Neural cell (in vitro differentiated cells): ENCODE measurements around the gene SNTG2. TPM values are rescaled to one million over a fixed set of nuclear protein-coding genes. Genes with fewer than 3 reads are reported as not detected.

Source experiments
- H2AFZ ChIP-seq: fragments of 200-600, 300-800 bp; sonication (generic), shearing (Covaris generic); 2 replicates; pipeline ENCODE4 v1.6.0; 2014; ENCODE audit warnings: low read depth, mild to moderate bottlenecking, antibody characterized with exemption, low read length, moderate library complexity
- H3F3A ChIP-seq: fragments of 200-600 bp; shearing (Covaris generic); 2 replicates; pipeline ENCODE4 v1.6.1; 2016; ENCODE audit warnings: mild to moderate bottlenecking, moderate library complexity, mixed read lengths, antibody characterized with exemption, low read length; ENCODE audit not compliant: insufficient read depth, poor library complexity, severe bottlenecking
- H3K27ac ChIP-seq: fragments of 200-600, 300-800 bp; sonication (generic), shearing (Covaris generic); 2 replicates; pipeline ENCODE4 v1.5.1; 2014; ENCODE audit warnings: mild to moderate bottlenecking, low read length, moderate library complexity
- H3K27me3 ChIP-seq: fragments of 300-800, 200-600 bp; sonication (generic), shearing (Covaris generic); 2 replicates; pipeline ENCODE4 v1.6.0; 2014; ENCODE audit warnings: mild to moderate bottlenecking, low read depth, low read length, moderate library complexity; ENCODE audit not compliant: insufficient read depth
- H3K36me3 ChIP-seq: fragments of 300-800, 200-600 bp; sonication (generic), shearing (Covaris generic); 2 replicates; pipeline ENCODE4 v1.5.1; 2014; ENCODE audit warnings: mild to moderate bottlenecking, antibody characterized with exemption, low read length, moderate library complexity; ENCODE audit not compliant: insufficient read depth
- H3K4me2 ChIP-seq: fragments of 300-800, 200-600 bp; sonication (generic), shearing (Covaris generic); 2 replicates; pipeline ENCODE4 v1.6.0; 2014; ENCODE audit warnings: mild to moderate bottlenecking, low read length
- H3K4me3 ChIP-seq: fragments of 300-800, 200-600 bp; sonication (generic), shearing (Covaris generic); 2 replicates; pipeline ENCODE4 v1.5.1; 2014; ENCODE audit warnings: mild to moderate bottlenecking, low read length, moderate library complexity
- H3K79me2 ChIP-seq: fragments of 200-600 bp; shearing (Covaris generic); replicated peaks from 2 replicates; pipeline ENCODE4 v1.6.0; 2014; ENCODE audit warnings: mild to moderate bottlenecking, low read length, moderate library complexity; ENCODE audit not compliant: insufficient read depth
- H3K9ac ChIP-seq: fragments of 300-800, 200-600 bp; sonication (generic), shearing (Covaris generic); 2 replicates; pipeline ENCODE4 v1.6.1; 2016; ENCODE audit warnings: mild to moderate bottlenecking, low read length, mixed read lengths
- H3K9me2 ChIP-seq: fragments of 200-600 bp; shearing (Covaris generic); 2 replicates; pipeline ENCODE4 v1.6.1; 2016; ENCODE audit warnings: mild to moderate bottlenecking, low read length, mixed read lengths; ENCODE audit not compliant: insufficient read depth
- H3K9me3 ChIP-seq: fragments of 200-600, 300-800 bp; sonication (generic), shearing (Covaris generic); 2 replicates; pipeline ENCODE4 v1.6.1; 2016; ENCODE audit warnings: mild to moderate bottlenecking, mixed run types, low read length, moderate library complexity, mixed read lengths
- H4K20me1 ChIP-seq: fragments of 200-600 bp; shearing (Covaris generic); 2 replicates; pipeline ENCODE4 v1.6.1; 2016; ENCODE audit warnings: mild to moderate bottlenecking, mixed run types; ENCODE audit not compliant: insufficient read depth
- EP300 ChIP-seq: fragments of 450-650 bp; conservative IDR thresholded peaks from 2 replicates; pipeline ENCODE4 v1.6.1; 2014; ENCODE audit warnings: antibody characterized with exemption, mild to moderate bottlenecking, moderate library complexity; ENCODE audit not compliant: poor library complexity, severe bottlenecking
- EZH2 ChIP-seq: fragments of 200-600, 300-800 bp; shearing (Covaris generic), sonication (generic); IDR thresholded peaks from 2 replicates; pipeline ENCODE4 v1.6.1; 2014; ENCODE audit warnings: antibody characterized with exemption, low read length, borderline replicate concordance, mild to moderate bottlenecking; ENCODE audit not compliant: insufficient read depth, poor library complexity, severe bottlenecking
- MXI1 ChIP-seq: fragments of 450-650 bp; conservative IDR thresholded peaks from 2 replicates; pipeline ENCODE4 v1.6.1; 2014; ENCODE audit warnings: antibody characterized with exemption, mild to moderate bottlenecking; ENCODE audit not compliant: poor library complexity, severe bottlenecking
- POLR2AphosphoS5 ChIP-seq: IDR thresholded peaks from 2 replicates; pipeline ENCODE4 v1.6.1; 2012
- RAD21 ChIP-seq: fragments of 450-650 bp; conservative IDR thresholded peaks from 2 replicates; pipeline ENCODE4 v1.6.1; 2014; ENCODE audit warnings: antibody characterized with exemption, mild to moderate bottlenecking, moderate library complexity
- SMC3 ChIP-seq: fragments of 450-650 bp; conservative IDR thresholded peaks from 2 replicates; pipeline ENCODE4 v1.6.1; 2014; ENCODE audit warnings: antibody characterized with exemption, mild to moderate bottlenecking, moderate library complexity; ENCODE audit not compliant: poor library complexity
- TAF1 ChIP-seq: IDR thresholded peaks from 2 replicates; pipeline ENCODE4 v1.6.1; 2012; ENCODE audit warnings: low read depth
- polyA plus RNA-seq: library from polyadenylated mRNA; depleted of rRNA; stranded (reverse); fragments of >200 nt; gene quantifications from 2 replicates; pipeline ENCODE4 v1.2.3, GENCODE V29; 2014
- TF ChIP-seq, protein P1 (sequence below): fragments of 450-650 bp; IDR thresholded peaks from 2 replicates; pipeline ENCODE4 v1.5.1; 2014; ENCODE audit warnings: antibody characterized with exemption, mild to moderate bottlenecking, moderate library complexity; ENCODE audit not compliant: poor library complexity, severe bottlenecking
- TF ChIP-seq, protein P2 (sequence below): IDR thresholded peaks from 2 replicates; pipeline ENCODE4 v1.6.1; 2012; ENCODE audit warnings: borderline replicate concordance

The SNTG2 gene
- polyA plus RNA-seq, 1 donor from 2014 or later, result not detected

DNA sequence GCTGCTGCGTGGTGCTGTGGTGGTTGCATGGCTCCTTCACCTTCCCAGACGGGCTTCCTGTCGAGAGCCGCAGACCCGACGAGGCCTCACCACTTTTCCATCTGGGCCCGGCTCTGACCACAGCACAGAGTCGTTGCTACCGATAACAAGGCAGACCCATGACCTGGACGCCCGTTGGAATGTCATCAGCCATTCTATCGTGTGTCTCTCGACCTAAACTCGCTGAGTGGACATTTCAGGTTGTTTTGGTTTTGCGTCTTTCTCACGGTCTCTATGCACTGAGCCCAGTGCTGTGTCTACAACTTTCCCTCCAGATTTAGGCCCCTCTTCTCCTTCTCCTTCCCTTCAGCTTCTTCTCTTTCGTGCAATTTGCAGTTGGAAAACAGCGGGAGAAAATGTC, 257.9 kb downstream of the SNTG2 start:
- H3K79me2 ChIP-seq, result no peaks in the 10 kb centered on the region
- H3K36me3 ChIP-seq, result no peaks in the 10 kb centered on the region
- no peaks in the 10 kb centered on the region for H3F3A ChIP-seq
- H3K4me3 ChIP-seq, result no peak overlapping the region
- no peaks in the 10 kb centered on the region for H3K27me3 ChIP-seq
- no peaks in the 10 kb centered on the region for H3K9me3 ChIP-seq
- H4K20me1 ChIP-seq, result no peaks in the 10 kb centered on the region
- H2AFZ ChIP-seq, result no peak overlapping the region
- TF ChIP-seq SMC3, result no peak
- no peak for TF ChIP-seq EP300
- no peak for TF ChIP-seq TAF1
- no peaks in the 10 kb centered on the region for H3K9me2 ChIP-seq
- H3K9ac ChIP-seq, result no peak overlapping the region
- H3K27ac ChIP-seq, result no peak overlapping the region
- no peak overlapping the region for H3K4me2 ChIP-seq

DNA sequence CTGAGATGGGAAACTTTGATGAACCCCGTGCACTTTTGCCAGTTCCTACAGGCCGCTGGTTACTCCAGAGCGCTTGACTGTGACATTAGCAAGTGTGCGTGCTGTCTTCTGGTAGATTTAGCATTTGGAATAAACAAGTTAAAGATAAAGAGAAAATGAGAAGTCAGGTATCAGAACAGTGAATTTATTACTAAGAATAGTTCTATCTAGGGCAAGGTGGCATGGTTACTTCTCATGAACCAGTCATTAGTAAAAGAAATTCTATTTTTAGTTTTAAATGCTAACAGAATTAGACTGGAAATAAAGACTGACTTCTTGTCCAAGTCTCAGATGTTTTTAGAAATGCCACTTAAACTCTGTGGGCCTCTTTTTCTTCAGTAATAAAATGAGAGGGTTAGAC, 258.6 kb downstream of the SNTG2 start:
- H3K9me2 ChIP-seq, result no peaks in the 10 kb centered on the region
- H3K9ac ChIP-seq, result no peak overlapping the region
- H2AFZ ChIP-seq, result no peak overlapping the region
- H3K79me2 ChIP-seq, result no peaks in the 10 kb centered on the region
- no peaks in the 10 kb centered on the region for H4K20me1 ChIP-seq
- H3K36me3 ChIP-seq, result no peaks in the 10 kb centered on the region
- no peaks in the 10 kb centered on the region for H3K27me3 ChIP-seq
- H3K4me2 ChIP-seq, result no peak overlapping the region
- H3F3A ChIP-seq, result no peaks in the 10 kb centered on the region
- H3K27ac ChIP-seq, result no peak overlapping the region
- peaks cover 4% of the 10 kb centered on the region for H3K9me3 ChIP-seq
- H3K4me3 ChIP-seq, result no peak overlapping the region
- TF ChIP-seq TAF1 (no peak), MXI1 (no peak), POLR2AphosphoS5 (no peak), EP300 (no peak), EZH2 (no peak), RAD21 (no peak), SMC3 (no peak)
- TF ChIP-seq, protein P1, sequence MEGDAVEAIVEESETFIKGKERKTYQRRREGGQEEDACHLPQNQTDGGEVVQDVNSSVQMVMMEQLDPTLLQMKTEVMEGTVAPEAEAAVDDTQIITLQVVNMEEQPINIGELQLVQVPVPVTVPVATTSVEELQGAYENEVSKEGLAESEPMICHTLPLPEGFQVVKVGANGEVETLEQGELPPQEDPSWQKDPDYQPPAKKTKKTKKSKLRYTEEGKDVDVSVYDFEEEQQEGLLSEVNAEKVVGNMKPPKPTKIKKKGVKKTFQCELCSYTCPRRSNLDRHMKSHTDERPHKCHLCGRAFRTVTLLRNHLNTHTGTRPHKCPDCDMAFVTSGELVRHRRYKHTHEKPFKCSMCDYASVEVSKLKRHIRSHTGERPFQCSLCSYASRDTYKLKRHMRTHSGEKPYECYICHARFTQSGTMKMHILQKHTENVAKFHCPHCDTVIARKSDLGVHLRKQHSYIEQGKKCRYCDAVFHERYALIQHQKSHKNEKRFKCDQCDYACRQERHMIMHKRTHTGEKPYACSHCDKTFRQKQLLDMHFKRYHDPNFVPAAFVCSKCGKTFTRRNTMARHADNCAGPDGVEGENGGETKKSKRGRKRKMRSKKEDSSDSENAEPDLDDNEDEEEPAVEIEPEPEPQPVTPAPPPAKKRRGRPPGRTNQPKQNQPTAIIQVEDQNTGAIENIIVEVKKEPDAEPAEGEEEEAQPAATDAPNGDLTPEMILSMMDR, result no peak
- TF ChIP-seq, protein P2, sequence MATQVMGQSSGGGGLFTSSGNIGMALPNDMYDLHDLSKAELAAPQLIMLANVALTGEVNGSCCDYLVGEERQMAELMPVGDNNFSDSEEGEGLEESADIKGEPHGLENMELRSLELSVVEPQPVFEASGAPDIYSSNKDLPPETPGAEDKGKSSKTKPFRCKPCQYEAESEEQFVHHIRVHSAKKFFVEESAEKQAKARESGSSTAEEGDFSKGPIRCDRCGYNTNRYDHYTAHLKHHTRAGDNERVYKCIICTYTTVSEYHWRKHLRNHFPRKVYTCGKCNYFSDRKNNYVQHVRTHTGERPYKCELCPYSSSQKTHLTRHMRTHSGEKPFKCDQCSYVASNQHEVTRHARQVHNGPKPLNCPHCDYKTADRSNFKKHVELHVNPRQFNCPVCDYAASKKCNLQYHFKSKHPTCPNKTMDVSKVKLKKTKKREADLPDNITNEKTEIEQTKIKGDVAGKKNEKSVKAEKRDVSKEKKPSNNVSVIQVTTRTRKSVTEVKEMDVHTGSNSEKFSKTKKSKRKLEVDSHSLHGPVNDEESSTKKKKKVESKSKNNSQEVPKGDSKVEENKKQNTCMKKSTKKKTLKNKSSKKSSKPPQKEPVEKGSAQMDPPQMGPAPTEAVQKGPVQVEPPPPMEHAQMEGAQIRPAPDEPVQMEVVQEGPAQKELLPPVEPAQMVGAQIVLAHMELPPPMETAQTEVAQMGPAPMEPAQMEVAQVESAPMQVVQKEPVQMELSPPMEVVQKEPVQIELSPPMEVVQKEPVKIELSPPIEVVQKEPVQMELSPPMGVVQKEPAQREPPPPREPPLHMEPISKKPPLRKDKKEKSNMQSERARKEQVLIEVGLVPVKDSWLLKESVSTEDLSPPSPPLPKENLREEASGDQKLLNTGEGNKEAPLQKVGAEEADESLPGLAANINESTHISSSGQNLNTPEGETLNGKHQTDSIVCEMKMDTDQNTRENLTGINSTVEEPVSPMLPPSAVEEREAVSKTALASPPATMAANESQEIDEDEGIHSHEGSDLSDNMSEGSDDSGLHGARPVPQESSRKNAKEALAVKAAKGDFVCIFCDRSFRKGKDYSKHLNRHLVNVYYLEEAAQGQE, result no peak

DNA sequence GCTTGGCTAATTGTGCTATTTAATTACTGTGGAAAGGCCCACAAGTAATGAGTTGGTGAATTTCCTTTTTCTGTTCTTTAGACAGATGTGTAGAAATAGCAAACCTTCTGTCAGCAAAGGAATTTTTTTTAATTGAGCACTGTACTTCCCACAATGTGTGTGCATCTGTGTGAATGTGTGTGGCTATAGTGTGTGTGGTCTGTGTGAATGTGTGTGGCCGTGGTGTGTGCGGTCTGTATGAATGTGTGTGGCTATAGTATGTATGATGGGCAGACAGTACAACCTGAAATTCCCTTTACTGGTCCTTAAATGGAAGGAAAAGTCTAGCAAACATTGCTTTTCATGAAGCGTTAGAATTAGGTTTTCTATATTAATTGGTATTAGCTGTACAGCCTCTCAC, 259.1 kb downstream of the SNTG2 start:
- no peak overlapping the region for H3K27ac ChIP-seq
- H3K79me2 ChIP-seq, result no peaks in the 10 kb centered on the region
- no peak overlapping the region for H3K4me3 ChIP-seq
- peaks cover 4% of the 10 kb centered on the region for H3K9me3 ChIP-seq
- H3F3A ChIP-seq, result no peaks in the 10 kb centered on the region
- TF ChIP-seq RAD21 (no peak), EP300 (no peak), MXI1 (no peak), TAF1 (no peak), EZH2 (no peak), POLR2AphosphoS5 (no peak), SMC3 (no peak)
- TF ChIP-seq, protein P2, result no peak
- TF ChIP-seq, protein P1, result no peak
- no peaks in the 10 kb centered on the region for H4K20me1 ChIP-seq
- no peaks in the 10 kb centered on the region for H3K27me3 ChIP-seq
- no peak overlapping the region for H3K4me2 ChIP-seq
- no peaks in the 10 kb centered on the region for H3K9me2 ChIP-seq
- H3K36me3 ChIP-seq, result no peaks in the 10 kb centered on the region
- H2AFZ ChIP-seq, result no peak overlapping the region
- H3K9ac ChIP-seq, result no peak overlapping the region
